ENCODE measurements around the gene SFTPD.
"Not testable (repeated sequence)": the region's sequence is repeated elsewhere in the genome, so short reads cannot be mapped to it uniquely, and the experiment has no call there.

Gene SFTPD

DNA sequence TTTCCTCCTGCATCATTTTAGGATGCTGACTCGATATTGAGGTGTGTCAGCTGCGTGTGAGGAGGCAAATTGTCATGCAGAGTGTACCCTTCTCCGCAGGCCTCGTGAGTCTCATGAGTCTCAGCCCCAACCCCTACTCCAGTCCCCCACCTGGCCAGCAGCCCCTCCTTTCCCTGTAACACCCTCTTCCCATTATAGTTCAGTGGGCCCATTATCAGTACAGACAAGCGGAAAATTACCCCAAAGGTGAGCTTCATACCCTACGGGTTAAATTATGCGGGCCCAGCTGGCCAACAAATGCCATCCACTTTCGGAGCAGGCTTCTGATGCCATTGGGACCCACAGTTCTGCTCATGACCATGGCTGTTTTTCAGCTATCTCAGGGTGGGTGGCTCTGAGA, 25.2 kb downstream of the SFTPD start:
- TF ChIP-seq YY1 (IDR thresholded peaks at IDR 0.05; ENCODE audit: insufficient read depth, insufficient read length): no peak
- no peak for TF ChIP-seq SUZ12 (IDR thresholded peaks at IDR 0.05; ENCODE audit: extremely low read depth, insufficient read depth, insufficient read length)
- no peak for TF ChIP-seq ZNF274 (IDR thresholded peaks at IDR 0.05; ENCODE audit: low read depth, low read length)
- no peaks in the 10 kb centered on the region for H3K27me3 ChIP-seq (ENCODE audit: insufficient read depth, insufficient read length)
- peaks cover 9% of the 10 kb centered on the region for H3K36me3 ChIP-seq (ENCODE audit: insufficient read depth, insufficient read length, low read length)
- no peak for DNase-seq (ENCODE audit: low read depth, low spot score)
- H3K9me3 ChIP-seq (ENCODE audit: insufficient read depth, low read length): peaks cover 18% of the 10 kb centered on the region; the same call in 1 of the 2 replicates
- no peak overlapping the region for H3K4me3 ChIP-seq (ENCODE audit: insufficient read length, low read depth)
- H3K4me1 ChIP-seq (ENCODE audit: insufficient read depth, insufficient read length): no peaks in the 10 kb centered on the region
- H3K9ac ChIP-seq (ENCODE audit: insufficient read length, low read depth): no peak overlapping the region

DNA sequence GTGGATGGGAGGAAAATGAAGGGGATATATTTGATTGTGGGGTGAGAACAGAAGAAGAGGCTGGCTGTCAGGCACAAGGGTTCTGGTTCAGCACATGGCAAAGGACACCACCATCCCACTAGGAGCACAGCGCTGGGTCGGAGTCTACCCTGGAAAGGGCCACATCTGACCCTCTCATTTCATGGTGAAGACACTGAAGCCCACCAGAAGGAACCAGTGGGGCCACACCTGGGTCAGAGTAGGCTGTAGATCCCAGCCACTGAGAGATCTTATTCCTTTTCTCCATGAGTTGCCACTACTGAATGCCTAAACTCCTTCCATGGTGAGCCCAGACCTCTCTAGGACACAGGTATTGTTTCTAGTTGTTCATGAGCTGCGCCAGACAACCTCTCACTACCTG, 25.8 kb downstream of the SFTPD start:
- H3K9me3 ChIP-seq (ENCODE audit: insufficient read depth, low read length): peaks cover 18% of the 10 kb centered on the region; the same call in 1 of the 2 replicates
- H3K4me3 ChIP-seq (ENCODE audit: insufficient read length, low read depth): no peak overlapping the region
- peaks cover 9% of the 10 kb centered on the region for H3K36me3 ChIP-seq (ENCODE audit: insufficient read depth, insufficient read length, low read length)
- TF ChIP-seq YY1 (IDR thresholded peaks at IDR 0.05; ENCODE audit: insufficient read depth, insufficient read length) (no peak), SUZ12 (IDR thresholded peaks at IDR 0.05; ENCODE audit: extremely low read depth, insufficient read depth, insufficient read length) (no peak), ZNF274 (IDR thresholded peaks at IDR 0.05; ENCODE audit: low read depth, low read length) (no peak)
- no peaks in the 10 kb centered on the region for H3K4me1 ChIP-seq (ENCODE audit: insufficient read depth, insufficient read length)
- no peak overlapping the region for H3K9ac ChIP-seq (ENCODE audit: insufficient read length, low read depth)
- H3K27me3 ChIP-seq (ENCODE audit: insufficient read depth, insufficient read length): no peaks in the 10 kb centered on the region
- DNase-seq (ENCODE audit: low read depth, low spot score): no peak

DNA sequence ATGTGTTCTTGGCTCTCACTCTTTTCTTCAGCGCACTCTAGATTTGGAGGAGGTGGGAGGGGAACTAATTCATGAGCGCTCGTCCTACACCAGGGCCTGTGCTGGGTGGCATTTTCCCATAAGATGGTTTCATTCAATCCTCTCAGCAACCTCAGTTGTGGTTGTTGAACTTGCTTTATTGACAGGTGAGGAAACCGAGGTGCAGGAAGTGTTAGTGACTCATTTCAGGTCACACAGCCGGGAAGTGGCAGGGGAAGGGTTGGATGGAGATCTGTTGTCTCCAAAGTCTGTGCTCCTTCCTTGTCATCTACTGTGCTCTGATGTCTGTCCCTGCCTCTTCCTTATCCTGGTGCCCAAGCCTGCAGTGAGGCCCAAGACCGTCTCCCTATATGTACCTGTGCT, 26.9 kb downstream of the SFTPD start:
- not testable (repeated sequence) for H3K36me3 ChIP-seq (ENCODE audit: insufficient read depth, insufficient read length, low read length); H3K4me1 ChIP-seq (ENCODE audit: insufficient read depth, insufficient read length); DNase-seq (ENCODE audit: low read depth, low spot score); H3K27me3 ChIP-seq (ENCODE audit: insufficient read depth, insufficient read length); H3K4me3 ChIP-seq (ENCODE audit: insufficient read length, low read depth); H3K9ac ChIP-seq (ENCODE audit: insufficient read length, low read depth)
- peaks cover 13% of the 10 kb centered on the region; the same call in 1 of the 2 replicates for H3K9me3 ChIP-seq (ENCODE audit: insufficient read depth, low read length)

DNA sequence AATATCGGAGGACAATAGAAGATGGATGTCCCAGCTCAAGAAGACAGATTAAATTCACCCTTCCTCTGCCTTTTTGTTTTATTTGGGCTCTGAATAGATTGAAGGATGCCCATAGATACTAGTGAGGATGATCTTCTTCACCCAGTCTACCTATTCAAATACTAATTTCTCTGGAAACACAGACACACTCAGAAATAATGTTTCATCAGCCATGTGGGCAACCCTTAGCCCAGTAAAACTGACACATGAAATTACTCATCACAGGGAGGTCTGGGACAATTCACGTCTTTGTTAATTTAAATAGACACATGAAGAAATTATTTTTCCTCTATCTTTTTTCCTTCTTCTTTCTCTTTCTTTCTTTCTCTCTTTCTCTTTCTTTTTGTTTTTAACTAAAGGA, 33.1 kb downstream of the SFTPD start:
- H3K27me3 ChIP-seq (ENCODE audit: insufficient read depth, insufficient read length); H3K4me3 ChIP-seq (ENCODE audit: insufficient read length, low read depth); H3K9ac ChIP-seq (ENCODE audit: insufficient read length, low read depth); H3K36me3 ChIP-seq (ENCODE audit: insufficient read depth, insufficient read length, low read length); DNase-seq (ENCODE audit: low read depth, low spot score); H3K9me3 ChIP-seq (ENCODE audit: insufficient read depth, low read length); H3K4me1 ChIP-seq (ENCODE audit: insufficient read depth, insufficient read length): not testable (repeated sequence)

DNA sequence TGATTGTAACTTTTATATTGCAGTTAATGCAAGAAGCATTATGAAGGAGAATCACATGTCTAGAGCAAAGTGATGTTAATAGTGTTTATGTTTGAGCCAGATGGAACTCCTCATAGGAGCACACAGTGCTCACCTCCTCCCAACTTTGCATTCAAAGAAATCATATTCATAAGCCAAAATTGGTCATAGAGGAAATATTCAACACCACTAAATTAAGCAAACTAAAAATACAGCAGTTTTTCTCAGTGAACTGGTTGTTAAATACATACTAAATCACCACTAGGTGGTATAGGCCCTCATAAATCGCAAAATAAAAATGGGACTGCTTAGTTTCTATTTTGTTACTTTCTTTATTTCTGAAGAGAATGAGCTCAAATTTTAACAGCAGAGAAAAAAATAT, 34.4 kb downstream of the SFTPD start:
- H3K9me3 ChIP-seq (ENCODE audit: insufficient read depth, low read length); H3K27me3 ChIP-seq (ENCODE audit: insufficient read depth, insufficient read length); H3K9ac ChIP-seq (ENCODE audit: insufficient read length, low read depth); DNase-seq (ENCODE audit: low read depth, low spot score); H3K4me1 ChIP-seq (ENCODE audit: insufficient read depth, insufficient read length); H3K36me3 ChIP-seq (ENCODE audit: insufficient read depth, insufficient read length, low read length); H3K4me3 ChIP-seq (ENCODE audit: insufficient read length, low read depth): not testable (repeated sequence)

DNA sequence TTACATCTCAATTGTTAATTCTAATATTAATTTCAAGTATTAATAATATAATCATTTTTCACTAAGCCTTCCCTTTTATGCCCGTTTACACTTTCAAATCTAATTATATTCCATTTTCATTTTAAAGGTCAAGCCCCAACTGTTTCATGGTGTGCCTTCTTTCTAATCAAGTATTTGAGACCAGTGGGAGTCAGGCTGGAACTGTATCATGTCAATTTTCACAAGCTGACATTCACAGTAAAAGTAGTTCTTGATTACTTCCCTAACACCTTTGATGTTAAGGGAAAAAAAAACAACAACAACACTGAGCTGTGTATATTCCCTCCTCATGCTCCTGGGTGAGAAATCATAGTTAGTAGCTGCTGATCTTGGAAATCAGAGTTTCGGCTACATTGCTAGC, 38.1 kb downstream of the SFTPD start:
- H3K4me1 ChIP-seq (ENCODE audit: insufficient read depth, insufficient read length): no peaks in the 10 kb centered on the region
- H3K36me3 ChIP-seq (ENCODE audit: insufficient read depth, insufficient read length, low read length): no peaks in the 10 kb centered on the region
- no peak overlapping the region for H3K4me3 ChIP-seq (ENCODE audit: insufficient read length, low read depth)
- no peak overlapping the region for H3K9ac ChIP-seq (ENCODE audit: insufficient read length, low read depth)
- H3K27me3 ChIP-seq (ENCODE audit: insufficient read depth, insufficient read length): no peaks in the 10 kb centered on the region
- no peaks in the 10 kb centered on the region for H3K9me3 ChIP-seq (ENCODE audit: insufficient read depth, low read length)
- no peak for DNase-seq (ENCODE audit: low read depth, low spot score)
- TF ChIP-seq YY1 (IDR thresholded peaks at IDR 0.05; ENCODE audit: insufficient read depth, insufficient read length) (no peak), SUZ12 (IDR thresholded peaks at IDR 0.05; ENCODE audit: extremely low read depth, insufficient read depth, insufficient read length) (no peak), ZNF274 (IDR thresholded peaks at IDR 0.05; ENCODE audit: low read depth, low read length) (no peak)

DNA sequence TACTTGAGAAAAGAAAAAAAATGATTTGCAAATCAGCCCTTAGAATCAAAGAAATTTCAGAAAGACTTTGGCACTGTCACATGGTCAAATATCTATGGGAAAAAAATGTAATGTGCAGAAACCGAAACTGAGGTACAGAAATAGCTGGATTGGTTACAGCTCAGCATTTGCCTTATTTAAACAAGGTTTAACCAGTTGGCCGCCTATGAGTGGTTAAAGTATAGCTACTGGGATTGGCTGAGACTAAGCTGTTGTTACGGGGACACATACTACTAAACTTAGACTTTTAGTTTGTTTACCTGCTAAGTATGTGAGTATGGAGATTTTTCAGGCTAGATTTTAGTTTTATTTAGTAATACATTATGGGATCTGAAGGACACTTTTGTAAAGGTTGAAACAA, 38.6 kb downstream of the SFTPD start:
- no peak overlapping the region for H3K9ac ChIP-seq (ENCODE audit: insufficient read length, low read depth)
- no peak for TF ChIP-seq ZNF274 (IDR thresholded peaks at IDR 0.05; ENCODE audit: low read depth, low read length)
- TF ChIP-seq YY1 (IDR thresholded peaks at IDR 0.05; ENCODE audit: insufficient read depth, insufficient read length): no peak
- TF ChIP-seq SUZ12 (IDR thresholded peaks at IDR 0.05; ENCODE audit: extremely low read depth, insufficient read depth, insufficient read length): no peak
- no peak overlapping the region for H3K4me3 ChIP-seq (ENCODE audit: insufficient read length, low read depth)
- peaks cover 4% of the 10 kb centered on the region for H3K27me3 ChIP-seq (ENCODE audit: insufficient read depth, insufficient read length)
- H3K4me1 ChIP-seq (ENCODE audit: insufficient read depth, insufficient read length): no peaks in the 10 kb centered on the region
- no peaks in the 10 kb centered on the region for H3K36me3 ChIP-seq (ENCODE audit: insufficient read depth, insufficient read length, low read length)
- no peaks in the 10 kb centered on the region for H3K9me3 ChIP-seq (ENCODE audit: insufficient read depth, low read length)
- DNase-seq (ENCODE audit: low read depth, low spot score): no peak
